ENCODE measurements around the gene AMBRA1.
"Not testable (repeated sequence)": the region's sequence is repeated elsewhere in the genome, so short reads cannot be mapped to it uniquely, and the experiment has no call there.

AMBRA1 gene

GRCh38 chr11:46594374-46594700 lies 514 bp upstream of the AMBRA1 start:
- peak overlapping the region; percentile 77 for H3K4me3 ChIP-seq (replicated peaks; ENCODE audit: low read depth, low read length)
- DNase-seq (ENCODE audit: extremely low read depth, insufficient read length) = no peak
- no peaks in the 10 kb centered on the region for H3K36me3 ChIP-seq (ENCODE audit: control insufficient read depth, insufficient read depth, low read length)
- no peaks in the 10 kb centered on the region for H3K27me3 ChIP-seq (replicated peaks; ENCODE audit: control insufficient read depth, insufficient read depth, low read length)
- no peak for TF ChIP-seq CTCF (IDR thresholded peaks at IDR 0.05; ENCODE audit: insufficient read depth, low read length, poor library complexity, severe bottlenecking)

DNA sequence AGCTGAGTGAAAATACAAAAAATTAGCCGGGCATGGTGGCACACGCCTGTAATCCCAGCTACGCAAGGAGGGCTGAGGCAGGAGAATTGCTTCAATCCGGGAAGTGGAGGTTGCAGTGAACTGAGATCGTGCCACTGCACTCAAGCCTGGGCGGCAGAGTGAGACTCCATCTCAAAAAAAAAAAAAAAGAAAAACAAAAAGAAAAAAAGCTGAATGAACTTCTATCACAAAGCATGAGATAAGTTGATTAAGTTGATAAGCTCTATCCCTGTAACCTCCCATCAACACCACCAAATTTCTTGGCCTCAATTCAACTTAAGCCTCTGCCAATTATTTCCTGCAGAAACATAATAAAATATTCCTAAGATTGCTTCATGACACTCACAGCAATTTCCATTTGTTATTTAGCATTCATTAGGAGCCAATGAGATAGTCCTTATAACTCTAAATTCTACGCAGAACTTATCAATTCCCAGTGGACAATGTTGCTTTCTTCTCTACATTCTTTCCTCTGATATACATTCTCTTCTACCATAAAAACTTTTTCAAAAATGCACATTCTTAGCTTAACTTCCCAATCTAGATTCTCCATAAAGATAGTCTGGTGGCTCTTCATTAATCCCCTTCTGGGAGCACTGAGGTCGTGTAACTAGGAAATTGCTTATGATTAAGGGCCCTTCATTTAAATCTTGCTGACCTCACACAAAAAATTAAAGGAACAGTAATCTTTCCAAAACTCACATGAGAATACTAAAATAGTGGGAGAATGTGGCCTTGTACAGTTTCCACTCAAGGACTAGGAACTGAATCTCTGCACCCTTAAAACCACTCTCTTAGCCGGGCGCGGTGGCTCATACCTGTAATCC lies 2.9 kb downstream of the AMBRA1 start:
- no peak for DNase-seq (ENCODE audit: extremely low read depth, insufficient read length)
- TF ChIP-seq CTCF (IDR thresholded peaks at IDR 0.05; ENCODE audit: insufficient read depth, low read length, poor library complexity, severe bottlenecking) = no peak
- Histone ChIP-seq H3K36me3 (ENCODE audit: control insufficient read depth, insufficient read depth, low read length) (no peaks in the 10 kb centered on the region), H3K27me3 (replicated peaks; ENCODE audit: control insufficient read depth, insufficient read depth, low read length) (no peaks in the 10 kb centered on the region), H3K4me3 (replicated peaks; ENCODE audit: low read depth, low read length) (no peak overlapping the region)

DNA sequence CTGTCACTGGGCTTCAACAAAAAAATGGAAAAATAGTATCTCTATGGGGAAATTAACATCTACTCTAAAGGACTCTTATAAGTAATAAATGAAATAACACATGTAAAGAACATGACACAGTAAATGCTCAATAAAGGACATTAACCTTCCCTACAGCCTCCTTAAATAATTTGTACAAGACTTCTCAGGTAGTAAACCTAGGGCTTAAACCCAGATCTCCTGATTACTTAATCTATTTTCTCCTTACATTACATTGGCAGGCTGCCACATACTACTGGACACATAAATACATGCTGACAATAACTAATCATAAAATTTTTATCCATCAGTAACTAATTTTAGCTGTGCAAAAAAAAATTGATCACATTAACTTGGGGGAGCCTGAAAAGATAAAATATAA lies 4.9 kb downstream of the AMBRA1 start:
- H3K36me3 ChIP-seq (ENCODE audit: control insufficient read depth, insufficient read depth, low read length) = no peaks in the 10 kb centered on the region
- no peak overlapping the region for H3K4me3 ChIP-seq (replicated peaks; ENCODE audit: low read depth, low read length)
- no peaks in the 10 kb centered on the region for H3K27me3 ChIP-seq (replicated peaks; ENCODE audit: control insufficient read depth, insufficient read depth, low read length)
- TF ChIP-seq CTCF (IDR thresholded peaks at IDR 0.05; ENCODE audit: insufficient read depth, low read length, poor library complexity, severe bottlenecking) = no peak
- DNase-seq (ENCODE audit: extremely low read depth, insufficient read length) = no peak

- TF ChIP-seq CTCF (IDR thresholded peaks at IDR 0.05; ENCODE audit: insufficient read depth, low read length, poor library complexity, severe bottlenecking) = no peak
- H3K4me3 ChIP-seq (replicated peaks; ENCODE audit: low read depth, low read length) = no peak overlapping the region
- no peaks in the 10 kb centered on the region for H3K36me3 ChIP-seq (ENCODE audit: control insufficient read depth, insufficient read depth, low read length)
- no peaks in the 10 kb centered on the region for H3K27me3 ChIP-seq (replicated peaks; ENCODE audit: control insufficient read depth, insufficient read depth, low read length)
- DNase-seq (ENCODE audit: extremely low read depth, insufficient read length) = no peak
Observed at GRCh38 chr11:46588131-46588530, 5.7 kb downstream of the AMBRA1 start.

GRCh38 chr11:46583513-46583912 lies 10.3 kb downstream of the AMBRA1 start:
- not testable (repeated sequence) for H3K4me3 ChIP-seq (replicated peaks; ENCODE audit: low read depth, low read length); DNase-seq (ENCODE audit: extremely low read depth, insufficient read length); H3K27me3 ChIP-seq (replicated peaks; ENCODE audit: control insufficient read depth, insufficient read depth, low read length); H3K36me3 ChIP-seq (ENCODE audit: control insufficient read depth, insufficient read depth, low read length)

DNA sequence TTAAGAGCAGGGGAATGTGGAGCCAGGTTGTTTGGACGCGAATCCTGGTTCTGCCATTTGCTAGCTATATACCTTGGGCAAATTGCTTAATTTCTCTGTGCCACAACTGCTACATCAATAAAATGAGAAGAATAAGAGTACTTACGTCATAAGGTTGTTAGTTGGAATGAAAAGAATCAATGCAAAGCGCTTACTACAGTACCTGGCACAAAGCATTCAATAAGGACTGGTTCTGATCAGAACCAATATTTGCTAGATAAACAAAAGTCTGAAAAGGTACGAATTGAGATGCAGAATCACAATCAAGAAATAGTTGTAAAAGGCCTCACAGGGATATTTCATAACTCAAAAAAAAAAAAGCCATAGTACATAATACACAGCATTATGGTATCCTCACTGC lies 11.2 kb downstream of the AMBRA1 start:
- Histone ChIP-seq H3K27me3 (replicated peaks; ENCODE audit: control insufficient read depth, insufficient read depth, low read length) (no peaks in the 10 kb centered on the region), H3K36me3 (ENCODE audit: control insufficient read depth, insufficient read depth, low read length) (no peaks in the 10 kb centered on the region; the same call in 1 of the 2 replicates), H3K4me3 (replicated peaks; ENCODE audit: low read depth, low read length) (no peak overlapping the region)
- no peak for TF ChIP-seq CTCF (IDR thresholded peaks at IDR 0.05; ENCODE audit: insufficient read depth, low read length, poor library complexity, severe bottlenecking)
- no peak for DNase-seq (ENCODE audit: extremely low read depth, insufficient read length)

All from GM06990 (cell line).